GM12892 (cell line): ENCODE measurements around the gene STAC.
A peak's percentile ranks its signal among the peaks of the same experiment; 100 is the strongest.
"Not testable (repeated sequence)": the region's sequence is repeated elsewhere in the genome, so short reads cannot be mapped to it uniquely, and the experiment has no call there.

ENCODE experiments used
- DNase-seq: peaks from one replicate; pipeline ENCODE4 v3.0.0; 2011; ENCODE audit not compliant: insufficient read length
- FAIRE-seq: peaks from 2 replicates; lab custom pipeline; 2011; peaks lifted over from hg19 to GRCh38; lab: Jason Lieb, UNC
- POLR2A ChIP-seq: IDR thresholded peaks from 2 replicates; pipeline ENCODE4 v1.6.1; 2011; ENCODE audit warnings: low read depth, low read length, control low read depth
- POLR2AphosphoS5 ChIP-seq: IDR thresholded peaks from 2 replicates; pipeline ENCODE4 v1.6.1; 2011; ENCODE audit warnings: low read depth, low read length, control low read depth
- TAF1 ChIP-seq: IDR thresholded peaks from 2 replicates; pipeline ENCODE4 v1.6.1; 2011; ENCODE audit warnings: low read depth, mild to moderate bottlenecking, control low read depth, low read length, borderline replicate concordance

STAC gene

GRCh38 chr3:36540888-36541518 lies 160.7 kb downstream of the STAC start:
- TF ChIP-seq POLR2A (no peak), TAF1 (no peak), POLR2AphosphoS5 (no peak)

DNA sequence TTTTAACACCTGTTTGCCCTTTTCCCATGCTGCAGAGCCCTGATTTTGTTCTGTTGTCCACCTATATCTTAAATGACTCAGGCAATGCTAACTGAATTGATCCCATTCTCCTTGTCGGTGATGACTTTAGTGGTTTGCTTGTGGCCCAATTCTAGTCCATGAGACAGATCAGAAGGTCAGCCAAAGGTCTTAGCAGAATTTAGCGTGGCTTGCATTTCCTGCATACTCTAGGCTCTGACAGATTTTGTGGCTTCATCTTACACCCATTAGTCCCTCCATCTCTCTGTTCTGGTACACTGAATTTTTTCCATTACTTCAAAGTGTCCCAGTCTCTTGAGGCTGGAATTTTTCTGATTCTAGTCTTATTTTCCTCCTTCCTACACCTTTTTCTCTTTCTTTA lies 161.9 kb downstream of the STAC start:
- TF ChIP-seq POLR2AphosphoS5 (no peak), TAF1 (no peak), POLR2A (no peak)
- DNase-seq, result no peak
- FAIRE-seq, result no peak

More at GRCh38 chr3:36540888-36541518, 160.7 kb downstream of the STAC start:
- DNase-seq (no peak), FAIRE-seq (no peak)

DNA sequence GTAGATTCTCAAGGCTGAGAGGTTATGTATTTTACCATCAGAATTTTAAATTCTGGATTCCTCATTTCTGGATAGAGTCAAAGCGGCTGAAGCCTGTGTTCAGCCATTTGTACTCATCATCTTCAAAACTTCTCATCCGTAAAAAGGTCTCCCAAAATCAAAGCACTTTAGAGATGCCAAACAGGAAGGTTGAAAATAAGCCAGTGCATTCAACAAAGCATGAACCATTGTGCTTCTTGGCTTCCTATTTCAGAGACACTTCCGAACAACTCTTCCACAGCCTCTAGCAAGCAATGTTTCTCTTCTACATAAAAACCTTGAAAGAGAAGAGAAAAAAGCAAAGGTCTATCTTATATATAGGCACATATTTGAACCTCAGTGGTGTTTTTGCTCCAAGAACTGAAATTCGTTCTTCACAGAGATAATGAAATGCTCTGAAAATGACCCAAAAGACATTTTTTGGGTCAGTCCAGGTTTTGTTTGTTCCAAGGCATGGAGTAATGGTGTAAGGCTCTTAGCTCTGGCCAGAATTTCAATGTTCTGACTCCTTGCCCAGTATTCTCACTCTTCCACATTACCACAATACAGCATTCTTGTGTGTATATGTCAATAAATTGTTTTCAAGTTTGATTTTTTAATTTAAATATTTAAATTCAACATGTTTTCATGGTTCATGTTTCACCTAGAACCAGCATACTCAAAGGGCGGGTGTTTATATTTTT lies 163.1 kb downstream of the STAC start:
- TF ChIP-seq POLR2AphosphoS5 (no peak), POLR2A (no peak), TAF1 (no peak)
- DNase-seq (no peak), FAIRE-seq (no peak)

- no peak for FAIRE-seq
- no peak for DNase-seq
- TF ChIP-seq TAF1 (no peak), POLR2AphosphoS5 (no peak), POLR2A (no peak)
Observed at GRCh38 chr3:36546226-36546625, 165.9 kb downstream of the STAC start.

GRCh38 chr3:36548712-36549111 lies 168.4 kb downstream of the STAC start:
- TF ChIP-seq POLR2A (no peak), POLR2AphosphoS5 (no peak), TAF1 (no peak)
- no peak for DNase-seq
- no peak for FAIRE-seq

- no peak for TF ChIP-seq POLR2A
- TF ChIP-seq POLR2AphosphoS5, result no peak
- TF ChIP-seq TAF1, result no peak
- peak; percentile 17 for FAIRE-seq
Observed at GRCh38 chr3:36557021-36557707, 176.9 kb downstream of the STAC start.

DNA sequence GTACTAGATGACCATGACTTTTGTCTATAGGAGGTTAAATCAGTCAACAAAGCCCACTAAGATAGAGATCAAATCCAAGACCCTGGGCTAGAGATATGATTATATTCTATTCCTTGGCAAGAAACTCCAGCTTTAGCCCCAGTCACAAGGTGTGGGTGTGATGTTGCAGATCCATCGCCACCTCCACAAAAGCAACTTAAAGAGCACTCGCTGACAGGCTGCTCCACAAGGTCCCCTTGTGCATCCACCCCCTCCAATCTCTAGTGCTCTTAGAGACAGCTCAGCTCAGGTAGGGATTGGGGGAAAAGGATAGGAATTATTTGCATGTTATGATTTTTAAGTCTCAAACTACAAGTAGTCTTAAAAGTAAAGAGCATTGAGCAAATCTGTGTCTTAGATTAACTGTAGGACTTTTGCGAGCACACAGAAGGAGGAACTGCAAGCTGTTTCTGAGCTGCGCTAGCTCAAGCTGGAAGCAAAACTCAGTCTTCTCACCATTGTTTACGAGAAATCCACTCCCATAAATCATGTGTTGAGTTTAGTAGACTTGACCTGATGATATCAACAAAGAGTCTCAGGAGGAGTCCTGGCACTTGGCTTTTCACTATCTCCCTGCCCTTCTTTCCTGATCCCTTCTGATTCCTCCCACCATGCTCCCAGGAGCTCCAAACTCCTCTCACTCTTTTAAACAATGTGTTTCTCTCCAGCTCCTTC lies 177.6 kb downstream of the STAC start:
- DNase-seq, result no peak
- TF ChIP-seq TAF1 (no peak), POLR2AphosphoS5 (no peak), POLR2A (no peak)
- no peak for FAIRE-seq

More at GRCh38 chr3:36557021-36557707, 176.9 kb downstream of the STAC start:
- DNase-seq, result no peak

GRCh38 chr3:36558961-36559360 lies 178.7 kb downstream of the STAC start:
- TF ChIP-seq POLR2A (no peak), TAF1 (no peak), POLR2AphosphoS5 (no peak)
- no peak for DNase-seq
- no peak for FAIRE-seq

DNA sequence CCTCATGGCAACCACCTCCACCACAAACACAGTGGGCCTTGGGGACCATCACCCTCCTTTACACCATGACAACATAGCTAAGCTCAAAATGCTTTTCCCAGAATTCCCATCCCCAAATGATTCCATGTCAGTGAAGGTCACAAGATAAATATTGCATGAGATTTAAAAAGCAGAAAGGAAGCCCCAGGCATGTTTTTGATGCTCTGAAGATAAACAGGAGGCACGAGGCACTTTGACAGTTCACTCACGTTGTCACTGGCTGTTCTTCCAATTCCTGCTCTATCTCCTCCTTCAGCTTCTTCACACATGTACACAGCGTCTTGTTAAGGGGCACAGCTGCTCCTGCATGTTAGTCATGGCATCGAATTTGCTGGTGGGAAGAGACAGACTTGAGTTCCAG lies 180.4 kb downstream of the STAC start:
- no peak for TF ChIP-seq TAF1
- FAIRE-seq, result no peak
- DNase-seq, result no peak

GRCh38 chr3:36561601-36562000 lies 181.3 kb downstream of the STAC start:
- FAIRE-seq, result no peak
- no peak for TF ChIP-seq POLR2AphosphoS5
- no peak for TF ChIP-seq POLR2A

GRCh38 chr3:36562945-36563344 lies 182.6 kb downstream of the STAC start:
- TF ChIP-seq TAF1 (no peak), POLR2A (no peak), POLR2AphosphoS5 (no peak)
- FAIRE-seq (no peak), DNase-seq (no peak)

More at GRCh38 chr3:36561601-36562000, 181.3 kb downstream of the STAC start:
- DNase-seq, result no peak

DNA sequence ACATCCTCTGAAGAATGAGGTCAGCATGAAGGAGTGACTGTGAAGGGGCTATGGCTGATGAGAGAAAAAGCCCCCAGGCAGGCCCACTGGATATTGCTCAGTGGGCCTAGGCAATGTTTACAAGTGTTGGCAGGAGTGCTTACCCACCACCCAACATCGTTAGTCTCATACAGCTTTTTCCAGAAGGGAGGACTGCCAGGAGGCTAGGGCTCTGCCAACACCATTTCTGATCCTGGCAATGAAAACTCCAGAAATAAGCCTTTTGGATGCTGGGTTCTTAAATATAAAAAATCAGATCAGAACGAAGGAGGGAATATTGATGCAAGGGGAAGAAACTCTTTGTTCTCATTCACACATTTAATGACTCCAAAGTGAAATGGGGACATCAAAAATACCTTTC lies 194.9 kb downstream of the STAC start:
- DNase-seq (no peak), FAIRE-seq (no peak)
- TF ChIP-seq TAF1, result no peak
- TF ChIP-seq POLR2AphosphoS5, result no peak
- no peak for TF ChIP-seq POLR2A

- FAIRE-seq, result not testable (repeated sequence)
Observed at GRCh38 chr3:36578418-36578817, 198.1 kb downstream of the STAC start.

More at GRCh38 chr3:36578418-36578817, 198.1 kb downstream of the STAC start:
- DNase-seq, result not testable (repeated sequence)
